ENCODE data around the gene SARDH.

Gene SARDH

DNA sequence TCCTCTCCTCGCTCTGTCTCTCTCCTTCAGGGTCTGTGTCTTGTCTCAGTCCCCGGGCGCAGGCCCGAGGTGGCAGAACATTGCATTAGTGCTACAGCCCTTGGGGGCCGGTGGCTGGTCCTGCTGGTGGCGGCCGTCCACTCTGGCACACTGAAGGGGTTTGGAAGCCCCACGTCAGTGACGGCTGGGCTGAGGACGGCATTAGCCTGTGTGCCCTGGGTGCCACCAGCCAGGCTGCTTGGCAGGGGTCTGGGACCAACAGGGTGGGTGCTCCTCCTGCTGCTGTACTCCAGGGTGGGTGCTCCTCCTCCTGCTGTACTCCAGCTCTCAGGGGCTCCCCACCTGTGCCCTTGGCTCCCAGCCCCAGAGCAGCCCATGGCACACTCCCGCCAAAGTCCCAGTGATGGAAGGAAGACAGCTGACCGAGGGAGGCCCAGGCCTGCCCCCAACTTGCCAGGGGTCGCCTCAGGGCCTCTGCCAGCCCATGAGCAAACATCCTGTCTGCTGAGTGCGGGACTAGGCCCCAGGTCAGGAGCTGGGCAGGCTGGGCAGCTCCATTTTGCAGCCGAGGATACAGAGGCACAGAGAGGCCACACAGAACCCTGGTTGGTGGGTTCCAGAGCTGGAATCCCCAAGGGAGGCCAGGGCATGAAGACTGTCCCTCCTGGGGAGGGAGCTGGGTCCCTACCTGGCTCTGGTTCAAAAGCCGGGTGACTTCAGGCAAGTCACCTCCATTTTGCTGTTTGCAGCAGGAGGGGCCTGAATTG, 27.3 kb downstream of the SARDH start:
- H3F3A ChIP-seq (ENCODE audit: insufficient read depth, low read length), result no peaks in the 10 kb centered on the region
- H3K9me3 ChIP-seq (ENCODE audit: low read length), result no peaks in the 10 kb centered on the region
- H3K79me2 ChIP-seq (ENCODE audit: insufficient read depth, low read length), result no peaks in the 10 kb centered on the region
- no peaks in the 10 kb centered on the region for H4K20me1 ChIP-seq (ENCODE audit: insufficient read depth, low read length)
- H3K4me3 ChIP-seq (ENCODE audit: low read depth, low read length, poor library complexity, severe bottlenecking), result no peak overlapping the region
- no peak overlapping the region for H3K4me2 ChIP-seq (ENCODE audit: low read length)
- H3K27me3 ChIP-seq (ENCODE audit: insufficient read depth, low read length), result 0 out of 2 replicates have a peak, but pooled peaks cover 7% of the 10 kb centered on the region
- no peak for TF ChIP-seq EZH2 (IDR thresholded peaks at IDR 0.05; ENCODE audit: borderline replicate concordance, low read length)
- TF ChIP-seq, protein P1, sequence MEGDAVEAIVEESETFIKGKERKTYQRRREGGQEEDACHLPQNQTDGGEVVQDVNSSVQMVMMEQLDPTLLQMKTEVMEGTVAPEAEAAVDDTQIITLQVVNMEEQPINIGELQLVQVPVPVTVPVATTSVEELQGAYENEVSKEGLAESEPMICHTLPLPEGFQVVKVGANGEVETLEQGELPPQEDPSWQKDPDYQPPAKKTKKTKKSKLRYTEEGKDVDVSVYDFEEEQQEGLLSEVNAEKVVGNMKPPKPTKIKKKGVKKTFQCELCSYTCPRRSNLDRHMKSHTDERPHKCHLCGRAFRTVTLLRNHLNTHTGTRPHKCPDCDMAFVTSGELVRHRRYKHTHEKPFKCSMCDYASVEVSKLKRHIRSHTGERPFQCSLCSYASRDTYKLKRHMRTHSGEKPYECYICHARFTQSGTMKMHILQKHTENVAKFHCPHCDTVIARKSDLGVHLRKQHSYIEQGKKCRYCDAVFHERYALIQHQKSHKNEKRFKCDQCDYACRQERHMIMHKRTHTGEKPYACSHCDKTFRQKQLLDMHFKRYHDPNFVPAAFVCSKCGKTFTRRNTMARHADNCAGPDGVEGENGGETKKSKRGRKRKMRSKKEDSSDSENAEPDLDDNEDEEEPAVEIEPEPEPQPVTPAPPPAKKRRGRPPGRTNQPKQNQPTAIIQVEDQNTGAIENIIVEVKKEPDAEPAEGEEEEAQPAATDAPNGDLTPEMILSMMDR (IDR thresholded peaks at IDR 0.05; ENCODE audit: low read length), result no peak
- H3K27ac ChIP-seq (ENCODE audit: low read depth, low read length, poor library complexity, severe bottlenecking), result no peak overlapping the region
- no peak overlapping the region for H3K9ac ChIP-seq (ENCODE audit: low read length)
- H3K9me2 ChIP-seq (ENCODE audit: low read depth, low read length), result no peaks in the 10 kb centered on the region
- no peaks in the 10 kb centered on the region for H3K36me3 ChIP-seq (ENCODE audit: insufficient read depth, low read length)
- no peak overlapping the region for H2AFZ ChIP-seq (ENCODE audit: low read length)
- H3K4me1 ChIP-seq (ENCODE audit: insufficient read depth, low read length, severe bottlenecking), result no peaks in the 10 kb centered on the region

DNA sequence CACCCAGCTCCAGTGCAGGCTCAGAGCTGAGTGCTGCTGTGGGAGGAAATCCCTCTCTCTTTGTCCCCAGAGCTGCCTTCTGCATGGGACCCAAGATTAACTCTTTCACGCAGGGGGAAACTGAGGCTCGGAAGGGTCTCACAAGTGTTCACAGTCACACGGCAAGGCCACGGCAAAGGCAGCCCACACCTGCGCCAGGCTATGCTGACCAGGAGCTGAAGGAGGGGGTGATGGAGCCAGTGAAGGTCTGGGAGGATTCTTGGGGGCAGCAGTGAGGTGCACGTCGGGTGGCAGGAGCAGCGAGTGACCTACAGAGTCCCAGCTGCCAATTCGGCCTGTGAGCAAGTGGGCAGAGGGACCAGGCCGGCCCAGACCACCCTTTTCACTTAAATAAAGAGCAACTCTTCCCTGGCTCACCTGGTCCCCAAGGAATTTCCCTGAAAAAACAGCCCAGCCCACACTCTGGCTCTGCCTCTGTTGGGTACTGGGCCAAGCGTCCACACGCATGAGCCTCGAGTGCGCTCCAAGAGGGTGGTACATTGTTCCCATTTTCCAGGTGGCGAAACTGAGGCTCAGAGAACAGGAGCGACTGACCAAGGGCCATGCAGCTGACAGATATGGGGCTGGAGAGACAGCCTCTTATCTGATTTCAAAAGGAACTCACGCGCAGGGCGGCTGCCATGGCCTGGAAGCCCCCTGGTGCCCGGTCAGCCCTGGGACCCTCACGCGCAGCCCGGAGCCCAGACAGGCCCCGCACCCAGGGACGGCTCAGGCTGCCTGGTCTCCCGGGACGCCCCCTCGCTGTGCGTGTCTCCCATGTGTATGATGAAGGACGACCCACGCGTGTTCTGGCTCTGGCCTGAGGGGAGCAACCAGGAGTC, 28.2 kb downstream of the SARDH start:
- H3K27ac ChIP-seq (ENCODE audit: low read depth, low read length, poor library complexity, severe bottlenecking), result no peak overlapping the region
- no peak overlapping the region for H3K4me3 ChIP-seq (ENCODE audit: low read depth, low read length, poor library complexity, severe bottlenecking)
- H3K36me3 ChIP-seq (ENCODE audit: insufficient read depth, low read length), result no peaks in the 10 kb centered on the region
- H3F3A ChIP-seq (ENCODE audit: insufficient read depth, low read length), result no peaks in the 10 kb centered on the region
- no peak overlapping the region for H3K9ac ChIP-seq (ENCODE audit: low read length)
- no peaks in the 10 kb centered on the region for H3K9me2 ChIP-seq (ENCODE audit: low read depth, low read length)
- H3K79me2 ChIP-seq (ENCODE audit: insufficient read depth, low read length), result no peaks in the 10 kb centered on the region
- H2AFZ ChIP-seq (ENCODE audit: low read length), result no peak overlapping the region
- H3K27me3 ChIP-seq (ENCODE audit: insufficient read depth, low read length), result 0 out of 2 replicates have a peak, but pooled peaks cover 7% of the 10 kb centered on the region
- no peaks in the 10 kb centered on the region for H3K9me3 ChIP-seq (ENCODE audit: low read length)
- H4K20me1 ChIP-seq (ENCODE audit: insufficient read depth, low read length), result no peaks in the 10 kb centered on the region
- H3K4me1 ChIP-seq (ENCODE audit: insufficient read depth, low read length, severe bottlenecking), result no peaks in the 10 kb centered on the region
- no peak for TF ChIP-seq EZH2 (IDR thresholded peaks at IDR 0.05; ENCODE audit: borderline replicate concordance, low read length)
- TF ChIP-seq, protein P1 (IDR thresholded peaks at IDR 0.05; ENCODE audit: low read length), result no peak
- H3K4me2 ChIP-seq (ENCODE audit: low read length), result no peak overlapping the region

DNA sequence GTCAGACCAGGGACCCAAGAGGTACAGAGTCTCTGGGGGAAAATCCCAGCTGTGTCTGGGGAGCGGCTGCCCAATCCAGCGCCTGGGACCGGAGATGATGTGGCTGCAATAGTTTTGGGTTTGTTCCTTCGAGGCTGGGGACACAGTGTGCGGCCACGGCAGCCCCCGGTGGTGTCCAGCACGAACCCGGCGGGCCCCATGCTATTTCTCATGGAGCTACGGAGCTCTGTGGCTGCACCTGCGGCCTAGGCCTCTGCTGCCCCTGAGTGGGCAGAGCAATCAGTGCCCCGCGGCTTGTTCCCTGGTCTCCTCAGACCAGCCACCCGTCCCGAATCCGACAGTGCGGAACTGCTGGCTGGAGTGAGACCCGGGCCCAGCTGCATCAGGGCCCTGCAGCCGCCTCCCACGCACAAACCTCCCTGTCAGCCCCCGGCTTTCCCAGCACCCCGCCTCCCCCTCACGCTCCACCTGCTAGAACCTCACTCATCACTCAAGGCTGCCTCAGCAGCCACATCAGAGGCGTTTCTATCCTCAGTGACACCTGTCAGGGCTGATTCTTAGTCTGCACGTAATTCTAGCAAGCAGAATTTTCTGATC, 29.0 kb downstream of the SARDH start:
- no peak overlapping the region for H3K27ac ChIP-seq (ENCODE audit: low read depth, low read length, poor library complexity, severe bottlenecking)
- no peaks in the 10 kb centered on the region for H3K9me3 ChIP-seq (ENCODE audit: low read length)
- no peaks in the 10 kb centered on the region for H4K20me1 ChIP-seq (ENCODE audit: insufficient read depth, low read length)
- H3K4me1 ChIP-seq (ENCODE audit: insufficient read depth, low read length, severe bottlenecking), result no peaks in the 10 kb centered on the region
- no peak overlapping the region for H3K4me3 ChIP-seq (ENCODE audit: low read depth, low read length, poor library complexity, severe bottlenecking)
- no peaks in the 10 kb centered on the region for H3F3A ChIP-seq (ENCODE audit: insufficient read depth, low read length)
- no peaks in the 10 kb centered on the region for H3K9me2 ChIP-seq (ENCODE audit: low read depth, low read length)
- 0 out of 2 replicates have a peak, but pooled peaks cover under 1% of the 10 kb centered on the region for H3K27me3 ChIP-seq (ENCODE audit: insufficient read depth, low read length)
- no peak overlapping the region for H3K4me2 ChIP-seq (ENCODE audit: low read length)
- H2AFZ ChIP-seq (ENCODE audit: low read length), result no peak overlapping the region
- TF ChIP-seq, protein P1 (IDR thresholded peaks at IDR 0.05; ENCODE audit: low read length), result no peak
- no peak for TF ChIP-seq EZH2 (IDR thresholded peaks at IDR 0.05; ENCODE audit: borderline replicate concordance, low read length)
- no peak overlapping the region for H3K9ac ChIP-seq (ENCODE audit: low read length)
- no peaks in the 10 kb centered on the region for H3K79me2 ChIP-seq (ENCODE audit: insufficient read depth, low read length)
- H3K36me3 ChIP-seq (ENCODE audit: insufficient read depth, low read length), result no peaks in the 10 kb centered on the region
